HG03139 (cell line): Measurements from ENCODE around the gene STAT4.
A peak's percentile ranks its signal among the peaks of the same experiment; 100 is the strongest.

Source experiments
- ATAC-seq: cut with Tn5 transposase; IDR thresholded peaks from one replicate; pipeline ENCODE4 v1.9.1; 2021; ENCODE audit not compliant: unreplicated experiment

STAT4 gene

DNA sequence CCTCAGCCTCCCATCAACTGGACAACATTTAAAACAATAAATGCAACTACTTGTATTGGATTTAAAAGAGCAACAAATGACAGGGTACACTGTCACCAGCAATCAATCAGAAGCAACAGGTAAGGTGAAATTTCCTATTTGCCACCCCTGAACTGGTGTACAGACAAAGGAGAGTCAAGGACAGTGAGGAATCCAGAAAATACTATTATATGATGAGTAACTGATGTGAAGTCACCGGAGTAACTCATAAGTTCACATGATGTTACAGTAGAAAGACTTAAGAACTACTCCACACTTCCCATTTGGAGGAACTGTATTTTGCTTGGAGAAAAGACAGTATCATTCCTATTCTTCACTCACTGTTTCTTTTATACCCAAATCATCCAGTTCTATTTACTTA lies 132.7 kb downstream of the STAT4 start:
- no peak for ATAC-seq

DNA sequence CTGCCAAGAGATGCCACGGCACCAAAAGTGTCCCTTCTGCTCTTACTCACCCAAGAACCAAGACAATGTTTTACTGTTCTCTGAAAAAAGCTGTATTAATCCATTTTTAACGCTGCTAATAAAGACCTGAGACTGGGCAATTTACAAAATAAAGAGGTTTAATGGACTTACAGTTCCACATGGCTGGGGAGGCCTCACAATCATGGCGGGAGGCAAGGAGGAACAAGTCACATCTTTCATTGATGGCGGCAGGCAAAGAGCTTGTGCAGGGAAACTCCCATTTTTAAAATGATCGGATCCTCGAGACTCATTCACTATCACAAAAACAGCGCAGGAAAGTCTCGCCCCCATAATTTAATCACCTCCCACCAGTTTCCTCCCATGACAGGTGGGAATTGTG lies 135.0 kb downstream of the STAT4 start:
- ATAC-seq, result no peak

DNA sequence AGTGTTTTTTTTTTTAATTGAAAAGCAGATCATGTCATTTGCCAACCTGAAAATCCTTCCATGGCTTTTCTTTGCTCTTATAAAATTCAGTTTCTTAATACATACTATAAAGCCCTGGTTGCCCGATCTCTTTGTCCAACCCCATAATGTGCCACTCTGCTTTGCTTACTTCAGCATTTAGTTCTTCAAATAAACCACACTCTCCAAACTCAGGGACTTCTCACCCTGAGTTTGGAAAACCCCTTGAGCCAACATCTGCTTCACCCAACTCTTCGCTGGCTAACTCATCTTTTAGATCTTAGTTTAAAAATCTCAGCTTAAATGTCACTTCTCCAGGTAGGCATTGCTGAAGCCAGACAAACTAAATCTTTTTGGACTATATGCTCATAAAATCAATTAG lies 135.6 kb downstream of the STAT4 start:
- ATAC-seq, result no peak

DNA sequence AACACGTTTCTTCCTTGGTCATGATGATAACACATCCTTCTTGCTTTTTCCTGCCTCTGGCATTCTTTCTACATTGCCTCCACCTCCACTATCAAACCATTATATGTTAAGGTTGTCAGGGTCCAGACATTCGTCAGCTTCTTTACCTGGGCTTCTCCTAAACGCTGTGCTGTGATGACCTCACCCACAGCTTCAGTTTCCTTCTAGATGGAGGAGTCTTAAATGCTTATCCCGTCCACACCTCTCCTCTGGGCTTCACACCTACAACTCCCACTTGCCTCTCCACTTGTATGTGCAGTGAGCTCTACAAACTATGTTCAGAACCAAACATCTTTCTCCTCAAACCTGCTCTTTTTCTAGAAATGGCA lies 136.2 kb downstream of the STAT4 start:
- no peak for ATAC-seq

DNA sequence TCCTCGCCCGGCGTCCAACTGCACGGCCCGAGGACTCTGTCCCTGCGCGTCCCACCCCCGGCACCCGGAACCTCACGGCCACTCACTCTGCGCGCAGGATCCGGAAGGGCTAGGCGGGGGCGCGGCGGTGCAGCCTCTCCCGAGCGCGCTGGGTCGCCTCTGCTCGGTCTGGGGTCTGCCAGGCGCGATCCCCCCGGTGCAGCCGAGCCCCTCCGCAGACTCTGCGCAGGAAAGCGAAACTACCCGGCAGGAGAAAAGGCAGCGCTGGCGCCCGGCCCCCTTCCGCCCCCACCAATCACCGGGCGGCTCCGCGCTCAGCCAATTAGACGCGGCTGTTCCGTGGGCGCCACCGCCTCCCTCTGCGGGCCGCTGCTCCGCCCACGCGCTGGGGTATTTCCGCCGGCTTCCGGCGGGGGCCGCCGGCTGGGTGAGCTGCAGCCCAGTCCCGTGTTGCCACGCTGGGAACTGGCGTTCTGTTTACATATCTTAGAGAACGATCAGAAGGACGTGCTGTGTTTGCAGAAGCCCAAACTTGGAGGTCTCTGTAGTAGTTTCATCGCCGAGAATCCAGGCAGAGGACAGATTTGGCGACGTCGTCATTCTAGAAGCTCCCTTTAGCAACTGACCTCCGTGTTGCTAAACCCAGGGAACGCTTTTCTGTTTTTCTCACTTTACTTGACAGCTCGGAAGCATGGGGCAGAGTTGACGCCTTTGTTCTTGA lies 136.7 kb downstream of the STAT4 start, which contains the start of gene STAT1:
TSS of gene STAT1 (minus strand) at position 240 of the 721 bp plus-strand sequence. CDS start 4,168 bp downstream, outside the sequence.
- peak; percentile 76 for ATAC-seq

DNA sequence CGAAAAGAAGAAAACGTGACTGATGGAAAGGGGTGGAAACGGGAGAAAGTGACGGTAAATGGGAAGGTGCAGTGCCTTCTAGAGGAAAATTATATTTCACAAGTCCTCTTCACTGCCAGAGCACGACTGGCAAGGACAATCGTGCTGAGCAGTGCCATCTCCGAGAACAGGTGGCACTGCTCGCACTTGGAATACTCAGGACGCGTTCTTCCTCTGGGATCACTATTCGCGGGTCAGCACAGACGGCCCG lies 137.2 kb downstream of the STAT4 start:
- no peak for ATAC-seq

DNA sequence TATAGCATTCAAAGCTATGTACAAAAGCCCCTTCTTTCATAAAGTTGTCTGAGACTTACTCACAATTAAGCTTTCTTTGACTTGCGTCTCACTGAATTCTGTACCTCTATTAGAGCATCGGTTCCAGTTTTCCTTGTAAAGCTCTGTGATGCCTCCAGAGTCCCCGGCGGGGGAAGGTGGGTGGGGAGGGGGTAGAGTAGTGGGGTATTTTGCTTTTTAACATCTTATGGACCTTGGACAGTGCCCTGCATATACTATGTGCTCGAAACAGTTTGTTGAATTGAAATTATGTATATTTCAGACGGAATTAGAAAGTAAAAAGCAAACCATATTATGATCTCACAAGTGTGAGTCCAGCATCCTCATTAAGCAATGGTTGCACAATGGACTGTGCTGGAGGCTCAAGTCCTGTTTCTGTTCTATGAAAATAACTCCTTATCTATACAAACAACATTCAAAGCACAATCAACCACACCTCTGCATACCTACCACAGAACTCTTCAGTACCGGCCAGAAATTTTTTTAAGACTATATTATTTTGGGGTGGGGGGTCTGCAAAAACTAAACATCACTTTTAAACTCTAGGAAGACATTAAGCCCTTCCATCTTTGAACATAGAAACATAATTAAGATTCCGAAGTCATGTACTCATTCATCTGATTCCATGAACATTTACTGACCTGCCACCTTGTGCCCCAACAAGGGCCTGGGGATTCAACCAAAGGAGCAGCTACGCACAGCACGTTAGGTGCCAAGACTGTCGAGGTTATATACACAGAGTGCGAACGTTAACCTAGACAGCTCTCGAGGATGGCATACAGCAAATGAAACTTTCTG lies 137.7 kb downstream of the STAT4 start:
- no peak for ATAC-seq

DNA sequence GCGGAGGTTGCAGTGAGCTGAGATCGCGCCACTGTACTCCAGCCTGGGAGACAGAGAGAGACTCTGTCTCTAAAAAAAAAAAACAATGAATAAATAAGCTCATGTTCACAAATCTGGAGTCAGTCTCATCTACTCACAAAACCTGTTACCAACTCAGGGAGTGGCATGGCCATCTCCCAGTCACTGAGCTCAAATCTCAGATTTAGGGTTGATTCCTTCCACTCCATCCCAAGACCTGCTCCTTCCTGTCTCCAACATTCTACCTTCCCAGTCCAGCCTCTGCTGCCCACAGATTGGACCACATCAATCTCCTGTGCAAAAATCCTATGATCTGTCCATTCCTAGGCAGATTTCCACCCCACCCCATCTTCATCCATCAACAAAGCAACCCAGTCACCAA lies 138.4 kb downstream of the STAT4 start:
- ATAC-seq, result no peak

DNA sequence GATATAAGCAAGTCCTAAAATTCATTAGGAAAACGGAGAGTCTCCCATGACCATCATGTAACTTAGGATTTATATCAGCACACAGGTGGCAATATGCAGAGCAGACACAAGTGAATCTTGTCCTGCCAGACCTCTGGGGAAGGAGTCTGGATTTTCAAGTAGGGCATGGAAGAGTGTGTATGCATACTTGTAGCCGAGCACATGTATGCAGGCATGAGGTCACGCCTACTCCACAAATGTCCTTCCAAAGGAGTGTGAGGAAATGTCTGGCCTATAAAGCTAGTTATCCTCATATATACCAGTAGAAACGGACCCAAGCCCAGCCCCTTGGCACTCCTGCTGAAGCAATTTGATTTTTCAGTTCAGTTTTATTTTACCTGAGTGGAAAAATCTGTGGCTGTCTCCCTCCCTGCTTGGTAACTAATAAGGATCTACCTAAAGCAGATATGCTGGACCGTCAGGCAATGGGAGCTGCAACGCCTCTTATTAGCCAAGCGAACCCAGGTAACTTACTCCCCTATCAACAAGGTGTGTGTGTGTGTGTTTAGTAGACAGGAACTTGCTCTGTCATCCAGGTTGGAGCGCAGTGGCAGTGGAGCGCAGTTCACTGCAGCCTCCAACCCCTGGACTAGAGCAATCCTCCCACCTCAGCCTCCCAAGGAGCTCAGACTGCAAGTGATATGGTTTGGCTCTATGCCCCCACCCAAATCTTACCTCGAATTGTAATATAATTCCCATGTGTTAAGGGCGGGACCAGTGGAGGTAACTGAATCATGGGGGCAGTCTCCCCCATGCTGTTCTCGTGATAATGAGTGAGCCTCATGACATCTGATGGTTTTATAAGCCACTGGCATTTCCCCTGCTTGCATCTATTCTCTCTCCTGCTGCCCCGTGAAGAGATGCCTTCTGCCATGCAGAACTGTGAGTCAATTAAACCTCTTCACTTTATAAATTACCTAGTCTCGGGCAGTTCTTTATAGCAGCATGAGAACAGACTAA lies 139.6 kb downstream of the STAT4 start:
- no peak for ATAC-seq

DNA sequence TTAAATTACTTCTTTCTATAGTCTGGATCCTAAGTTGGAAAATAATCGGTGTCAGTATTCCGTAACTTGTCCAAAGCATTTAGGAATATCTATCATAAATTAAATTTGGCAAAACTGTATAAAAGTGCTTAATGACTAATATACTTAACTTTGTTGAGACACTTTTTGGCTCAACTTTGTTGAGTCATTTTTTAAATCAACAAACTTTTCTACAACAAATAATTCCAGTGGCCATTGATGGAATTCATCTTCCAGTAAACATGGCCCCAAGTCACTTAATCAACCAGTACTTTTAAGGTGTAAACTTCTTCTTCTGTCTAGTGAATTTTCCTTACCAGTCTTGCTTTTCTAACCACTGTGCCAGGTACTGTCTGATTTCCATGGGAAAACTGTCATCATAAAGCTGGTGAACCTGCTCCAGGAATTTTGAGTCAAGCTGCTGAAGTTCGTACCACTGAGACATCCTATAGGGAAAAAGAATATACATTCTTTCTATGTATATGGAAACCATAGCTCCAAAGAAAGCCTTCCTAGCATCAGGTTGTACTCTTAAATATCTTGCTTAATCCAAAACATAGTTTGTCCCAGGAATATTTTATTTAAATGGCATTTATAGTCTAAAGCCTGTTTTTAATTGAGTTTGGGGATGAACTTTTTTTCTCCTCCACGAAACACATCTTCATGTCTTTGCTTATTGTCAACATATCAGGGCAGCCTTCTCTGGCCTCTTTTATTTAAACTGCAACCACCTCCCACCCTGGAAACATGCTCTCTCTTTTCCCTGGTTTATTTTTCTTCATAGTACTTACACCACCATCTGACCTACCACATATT lies 141.0 kb downstream of the STAT4 start:
- no peak for ATAC-seq

DNA sequence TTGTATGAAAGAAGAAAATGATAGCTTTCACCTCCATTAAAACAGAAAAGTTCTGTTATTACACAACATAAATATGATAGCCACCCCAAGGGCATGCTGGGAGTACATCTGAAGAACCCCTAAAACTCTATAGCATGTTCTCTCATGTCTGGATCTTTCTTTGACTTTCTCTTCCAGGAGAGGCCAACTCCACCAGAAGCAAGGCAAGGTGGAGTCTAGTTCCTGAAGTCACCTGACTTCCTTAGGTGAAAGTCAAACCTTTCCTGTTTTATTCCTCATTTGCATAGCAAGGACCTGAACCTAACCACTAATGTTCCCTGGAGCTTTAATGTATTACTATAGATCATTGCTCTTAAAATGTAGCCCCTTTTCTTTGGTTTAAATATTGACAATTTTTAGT lies 142.5 kb downstream of the STAT4 start:
- no peak for ATAC-seq

DNA sequence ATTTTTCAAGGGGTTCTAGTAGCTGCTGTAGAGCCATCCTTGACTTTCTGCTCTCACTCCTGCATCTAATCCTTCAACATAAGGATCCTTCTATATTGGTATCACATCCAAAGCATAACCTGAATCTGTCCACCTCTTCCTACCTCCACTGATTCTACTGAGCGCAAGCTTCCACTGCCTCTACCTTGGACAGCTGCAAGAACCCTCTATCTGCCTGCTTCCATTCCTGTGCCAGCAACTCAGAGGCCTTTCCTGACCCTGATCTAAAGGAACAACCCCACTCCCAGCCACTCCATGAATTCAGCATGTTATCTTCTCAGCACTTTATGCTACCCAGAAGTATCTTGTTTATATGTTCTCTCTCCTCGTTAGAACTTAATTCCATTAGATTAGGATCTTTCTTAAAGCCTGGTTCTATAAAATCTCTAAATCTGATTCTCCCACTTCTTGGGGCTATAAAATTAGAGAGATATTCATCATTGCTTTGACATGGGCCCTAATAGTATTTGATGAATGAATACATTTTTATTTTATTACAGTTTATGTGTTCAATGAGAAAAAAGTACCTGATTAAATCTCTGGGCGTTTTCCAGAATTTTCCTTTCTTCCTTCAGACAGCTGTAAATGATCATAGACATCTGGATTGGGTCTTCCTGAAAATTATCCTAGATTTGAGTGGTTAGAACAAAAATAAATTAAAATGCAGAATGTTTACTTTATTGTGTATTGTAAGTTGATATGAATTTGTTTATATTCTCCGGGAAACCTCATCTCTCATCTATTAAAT lies 143.6 kb downstream of the STAT4 start:
- ATAC-seq, result no peak

DNA sequence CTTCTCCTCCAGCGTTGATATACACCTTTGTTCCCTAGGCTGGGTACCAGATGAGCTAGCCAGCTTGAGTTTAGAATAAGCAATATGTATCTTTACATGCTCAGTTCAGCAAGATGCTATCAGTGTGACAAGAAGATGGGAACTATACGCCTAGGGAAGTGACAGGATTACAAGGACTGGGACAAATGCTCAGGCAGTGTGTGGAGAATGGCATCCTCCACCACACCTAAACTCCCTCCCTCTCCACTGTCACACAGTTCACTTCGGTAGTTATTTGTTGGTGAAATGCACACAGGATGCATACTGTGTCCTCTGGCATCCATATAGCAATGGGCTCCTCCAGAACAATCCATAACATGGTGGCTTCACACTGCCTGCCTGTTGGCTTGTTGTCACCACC lies 144.5 kb downstream of the STAT4 start:
- no peak for ATAC-seq

DNA sequence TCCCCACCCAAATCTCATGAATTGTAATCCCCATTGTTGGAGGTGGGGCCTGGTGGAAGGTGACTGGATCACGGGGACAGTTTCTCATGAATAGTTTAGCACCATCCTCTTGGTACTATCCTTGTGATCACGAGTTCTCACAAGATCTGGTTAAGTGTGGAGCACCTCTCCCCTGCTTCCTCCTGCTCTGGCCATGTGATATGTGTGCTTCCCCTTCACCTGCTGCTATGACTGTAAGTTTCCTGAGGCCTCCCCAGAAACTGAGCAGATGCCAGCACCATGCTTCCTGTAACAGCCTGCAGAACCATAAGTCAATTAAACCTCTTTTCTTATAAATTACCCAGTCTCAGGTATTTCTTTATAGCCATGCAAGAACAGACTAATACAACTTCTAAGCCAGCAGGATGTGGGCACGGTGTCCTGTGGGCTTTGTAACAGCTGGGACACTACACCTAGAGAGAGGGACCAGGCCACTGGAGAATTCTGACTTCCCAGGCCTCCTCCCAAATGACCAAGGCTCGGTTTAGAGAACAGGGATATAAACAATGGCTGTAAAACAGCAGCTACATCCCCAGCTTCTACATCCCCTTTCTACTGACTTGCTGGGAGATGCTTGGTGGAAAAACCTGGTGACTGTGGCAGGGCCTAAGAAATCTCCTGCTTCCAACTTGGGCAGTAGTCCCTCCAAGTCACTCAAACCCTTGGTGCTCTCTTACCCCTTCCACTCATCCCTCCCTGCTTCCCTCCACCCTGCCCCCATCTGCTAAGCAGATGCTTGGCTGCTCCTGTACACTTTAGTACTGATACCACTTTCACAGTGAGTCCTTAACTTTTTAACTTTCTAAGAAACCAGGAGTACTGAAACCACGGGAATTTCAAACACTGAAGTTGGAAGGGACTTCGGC lies 147.1 kb downstream of the STAT4 start:
- no peak for ATAC-seq

DNA sequence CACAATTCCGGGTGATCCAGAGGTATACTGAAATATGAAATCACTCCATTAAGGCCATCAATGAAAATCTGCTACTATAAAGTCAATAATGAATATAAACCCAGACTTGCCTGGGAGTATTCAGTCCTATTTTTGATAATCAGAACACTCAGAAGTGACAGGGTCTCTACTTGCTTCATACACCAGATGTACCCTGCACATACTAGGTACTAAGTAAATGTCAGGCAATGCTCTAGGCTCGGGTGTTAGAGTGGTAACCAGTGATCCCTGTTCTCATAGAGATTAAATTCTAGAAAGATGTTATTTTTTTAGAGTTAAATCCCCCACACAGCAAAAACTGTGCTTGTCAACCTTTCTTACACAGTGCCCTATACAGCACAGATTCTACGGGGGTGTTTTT lies 149.2 kb downstream of the STAT4 start:
- no peak for ATAC-seq

DNA sequence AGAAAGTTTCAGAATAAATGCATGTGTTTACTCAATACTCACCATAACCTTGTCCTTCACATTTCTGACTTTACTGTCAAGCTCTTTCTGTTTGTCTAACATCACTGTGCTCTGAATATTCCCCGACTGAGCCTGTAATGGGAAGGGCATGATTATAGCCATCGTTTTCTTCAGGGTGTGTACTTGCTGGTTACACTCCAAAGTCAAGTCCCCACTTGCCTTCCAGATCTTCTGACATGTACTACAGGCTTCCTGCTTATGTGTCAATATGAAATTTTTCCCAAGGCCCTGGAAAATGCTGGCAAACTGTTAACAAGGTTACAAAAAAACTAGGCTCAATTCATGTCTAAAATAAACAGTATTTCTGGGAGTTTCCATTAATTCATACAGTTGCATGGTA lies 149.8 kb downstream of the STAT4 start:
- no peak for ATAC-seq

DNA sequence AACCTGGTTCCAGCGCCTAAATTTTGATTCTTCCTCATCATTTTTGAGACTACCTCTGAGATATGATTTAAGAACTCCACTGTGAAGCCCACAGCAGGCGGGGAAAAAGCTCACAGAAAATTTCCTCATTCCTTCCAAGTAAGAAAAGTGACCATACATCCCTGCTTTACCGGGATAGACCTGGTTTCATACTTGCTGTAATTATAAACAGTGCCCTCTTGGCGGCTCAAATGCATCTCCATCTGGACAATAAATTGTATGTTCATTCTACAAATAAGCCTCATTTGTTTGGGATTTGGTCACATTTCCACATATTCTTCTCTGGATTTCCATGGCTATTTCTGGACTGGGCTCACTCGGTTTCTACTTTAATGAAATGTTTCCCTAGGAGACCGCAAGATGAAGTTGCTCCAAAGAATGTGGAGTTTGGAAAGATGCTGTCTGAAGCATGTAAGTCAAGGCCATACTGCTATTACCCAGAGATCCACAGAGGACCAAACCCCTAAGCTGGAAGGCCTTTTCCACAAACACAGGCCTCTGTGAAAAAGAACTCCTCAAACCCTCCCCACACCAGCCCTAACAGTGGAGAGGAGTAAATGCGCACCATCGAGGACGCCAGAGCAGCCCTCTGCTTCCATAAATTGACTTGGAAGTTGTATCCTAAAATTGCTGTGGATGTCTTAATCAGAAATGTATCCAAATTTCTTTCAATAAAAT lies 150.7 kb downstream of the STAT4 start:
- no peak for ATAC-seq

DNA sequence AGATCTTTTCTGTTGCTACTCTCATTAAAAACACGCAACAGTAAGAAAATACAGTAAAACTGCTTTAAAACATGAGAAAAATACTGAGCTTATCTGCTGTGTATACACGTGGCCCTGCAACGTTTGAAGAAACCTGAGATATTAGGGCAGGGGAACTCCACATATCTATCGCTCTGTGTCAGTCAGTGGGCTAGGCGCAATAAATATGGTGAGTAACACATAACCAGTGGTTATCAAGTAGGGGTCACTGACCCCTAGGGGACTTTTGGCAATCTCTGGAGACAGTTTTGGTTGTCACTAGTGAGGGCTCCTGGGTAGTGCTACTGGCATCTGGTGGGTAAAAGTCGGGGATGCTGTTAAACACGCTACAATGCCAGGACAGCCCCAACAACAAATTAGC lies 151.7 kb downstream of the STAT4 start:
- no peak for ATAC-seq
